Stimulated activated CD8-positive, alpha-beta memory T cell treated with anti-CD3 and anti-CD28 coated beads, Interleukin-7, amount 100 ng/mL, for 24 hours (primary cell): Measurements from ENCODE around the gene SLC39A3.

Experiments used
- DNase-seq: peaks from one replicate; pipeline ENCODE4 v3.0.0-alpha.2; 2020; ENCODE audit warnings: low read depth

Gene SLC39A3, protein sequence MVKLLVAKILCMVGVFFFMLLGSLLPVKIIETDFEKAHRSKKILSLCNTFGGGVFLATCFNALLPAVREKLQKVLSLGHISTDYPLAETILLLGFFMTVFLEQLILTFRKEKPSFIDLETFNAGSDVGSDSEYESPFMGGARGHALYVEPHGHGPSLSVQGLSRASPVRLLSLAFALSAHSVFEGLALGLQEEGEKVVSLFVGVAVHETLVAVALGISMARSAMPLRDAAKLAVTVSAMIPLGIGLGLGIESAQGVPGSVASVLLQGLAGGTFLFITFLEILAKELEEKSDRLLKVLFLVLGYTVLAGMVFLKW

DNA sequence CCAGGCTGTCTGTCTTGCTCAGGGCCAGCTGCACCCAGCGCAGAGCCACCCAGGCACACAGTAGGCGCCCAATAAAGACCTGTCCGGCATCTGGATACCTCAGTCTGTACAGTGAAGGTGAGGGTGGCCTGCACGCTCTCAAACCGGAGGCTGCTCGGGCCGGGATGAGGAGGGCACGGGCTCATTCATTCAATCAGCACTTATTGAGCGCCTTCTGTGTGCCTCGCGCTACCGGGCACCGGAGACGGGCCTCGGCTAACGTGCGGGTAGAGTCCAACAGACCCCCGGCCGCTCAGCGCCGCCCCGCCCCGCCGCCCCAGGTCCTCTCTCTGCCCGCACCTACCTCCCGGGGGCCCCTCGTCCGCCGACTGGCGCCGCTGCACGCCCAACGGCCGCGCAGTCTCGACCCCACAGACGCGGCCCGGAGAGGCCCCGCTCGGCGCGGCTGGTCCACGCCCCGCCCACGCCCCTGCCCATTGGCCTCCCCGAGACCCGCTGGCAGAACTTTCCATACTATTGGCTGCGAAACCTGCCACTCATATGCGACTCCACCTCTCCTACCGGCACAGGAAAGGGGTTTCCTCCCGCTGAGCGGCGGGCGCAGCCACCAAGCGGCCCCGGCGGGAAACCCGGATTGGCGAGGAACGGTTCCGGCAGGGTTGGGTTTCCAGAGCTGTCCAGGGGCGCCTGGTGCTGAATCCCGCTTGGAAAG is at the start of gene SLC39A3:
Gene SLC39A3 (minus strand): TSS at position 416 of the 712 bp plus-strand sequence. CDS start 2,760 bp downstream, outside the sequence.
- DNase-seq, result peak; percentile 99

DNA sequence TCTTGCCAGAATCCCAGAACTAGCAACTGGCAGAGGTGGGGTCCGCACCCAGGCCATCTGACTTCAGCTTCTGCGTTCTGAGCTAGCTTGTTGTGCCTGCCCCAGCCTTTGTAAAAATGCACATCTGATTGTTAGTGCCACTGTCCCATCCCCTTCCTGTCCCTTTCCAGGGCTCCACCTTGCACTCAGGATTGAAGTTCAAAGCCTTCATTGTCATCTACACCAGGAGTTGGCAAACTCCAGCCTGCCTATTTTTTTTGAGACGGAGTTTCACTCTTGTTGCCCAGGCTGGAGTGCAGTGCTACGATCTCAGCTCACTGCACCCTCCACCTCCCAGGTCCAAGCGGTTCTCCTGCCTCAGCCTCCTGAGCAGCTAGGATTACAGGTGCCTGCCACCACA is 48.4 kb upstream of the SLC39A3 start:
- DNase-seq, result no peak

DNA sequence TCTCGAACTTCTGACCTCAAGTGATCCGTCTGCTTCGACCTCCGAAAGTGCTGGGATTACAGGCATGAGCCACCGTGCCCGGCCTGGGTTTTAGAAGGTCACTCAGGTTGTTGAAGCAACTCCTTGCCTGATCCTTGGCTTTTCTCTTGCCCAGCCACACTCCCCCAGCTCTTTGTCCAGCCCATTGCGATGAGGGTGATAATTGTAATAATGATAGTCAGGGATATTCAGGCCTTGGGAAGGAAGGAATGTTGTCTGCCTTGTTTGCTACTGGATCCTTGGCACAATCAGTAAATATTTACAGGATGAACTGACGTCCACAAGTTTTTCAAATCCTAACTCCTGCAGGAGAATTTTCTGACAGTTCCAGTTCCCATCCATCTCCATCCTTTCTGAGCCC is 47.3 kb upstream of the SLC39A3 start:
- no peak for DNase-seq

DNA sequence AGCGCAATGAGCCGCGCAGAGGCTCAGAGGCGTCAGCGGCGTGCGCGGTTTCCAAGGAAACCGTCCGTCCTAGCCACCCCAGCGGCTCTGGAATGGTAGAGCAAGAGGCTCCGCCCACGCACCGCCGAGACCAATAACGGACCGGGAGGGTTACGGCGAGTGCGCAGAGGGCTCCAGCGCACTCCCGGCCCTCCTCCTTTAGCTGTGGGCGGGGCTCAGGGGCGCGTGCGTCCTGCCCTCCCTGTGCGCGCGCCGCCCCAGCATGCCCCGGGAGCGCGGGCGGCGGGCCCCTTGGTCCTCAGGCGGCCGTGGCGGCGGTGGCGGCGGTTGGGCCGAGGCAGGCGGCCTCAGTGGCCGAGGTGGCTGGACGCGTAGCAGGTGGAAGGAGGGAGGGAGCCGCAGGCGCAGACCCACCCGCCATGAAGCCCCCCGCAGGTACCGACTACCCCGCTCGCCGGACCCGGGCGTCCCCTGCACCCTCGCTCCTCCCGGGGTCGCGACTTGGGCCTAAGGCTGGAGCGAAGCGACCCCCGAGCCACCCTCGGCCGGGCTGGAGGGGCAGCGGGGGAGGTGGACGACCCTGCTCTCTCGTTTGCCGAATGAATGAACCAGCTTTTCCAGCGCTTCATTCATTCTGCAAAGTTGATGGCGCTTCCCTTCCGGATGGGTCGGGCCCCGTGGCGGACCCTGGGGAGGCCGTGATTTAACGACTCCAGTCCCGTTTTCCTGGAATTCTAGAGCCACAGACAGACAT is 45.6 kb upstream of the SLC39A3 start, which contains the start of gene THOP1:
Gene THOP1 (plus strand): TSS at position 260 of the 754 bp plus-strand sequence. CDS start 160 bp downstream, at position 420.
- DNase-seq, result peak; percentile 99

DNA sequence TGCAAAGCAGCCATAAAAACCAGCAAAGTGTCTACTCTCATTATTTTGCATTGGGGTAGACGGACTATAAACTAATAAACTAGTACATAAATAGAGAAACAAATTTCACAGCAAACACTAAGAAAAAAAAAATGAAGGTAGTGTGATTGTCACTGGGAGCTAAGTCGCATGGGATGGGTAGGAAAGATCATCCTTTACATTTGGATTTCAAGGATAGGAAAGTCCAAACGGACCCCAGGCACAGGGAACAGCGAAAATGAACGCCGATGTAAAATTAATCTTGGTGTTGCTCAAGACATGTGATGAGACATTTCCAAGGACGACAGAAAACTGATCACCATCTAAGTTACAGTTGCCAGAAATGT is 43.9 kb upstream of the SLC39A3 start:
- DNase-seq, result no peak

DNA sequence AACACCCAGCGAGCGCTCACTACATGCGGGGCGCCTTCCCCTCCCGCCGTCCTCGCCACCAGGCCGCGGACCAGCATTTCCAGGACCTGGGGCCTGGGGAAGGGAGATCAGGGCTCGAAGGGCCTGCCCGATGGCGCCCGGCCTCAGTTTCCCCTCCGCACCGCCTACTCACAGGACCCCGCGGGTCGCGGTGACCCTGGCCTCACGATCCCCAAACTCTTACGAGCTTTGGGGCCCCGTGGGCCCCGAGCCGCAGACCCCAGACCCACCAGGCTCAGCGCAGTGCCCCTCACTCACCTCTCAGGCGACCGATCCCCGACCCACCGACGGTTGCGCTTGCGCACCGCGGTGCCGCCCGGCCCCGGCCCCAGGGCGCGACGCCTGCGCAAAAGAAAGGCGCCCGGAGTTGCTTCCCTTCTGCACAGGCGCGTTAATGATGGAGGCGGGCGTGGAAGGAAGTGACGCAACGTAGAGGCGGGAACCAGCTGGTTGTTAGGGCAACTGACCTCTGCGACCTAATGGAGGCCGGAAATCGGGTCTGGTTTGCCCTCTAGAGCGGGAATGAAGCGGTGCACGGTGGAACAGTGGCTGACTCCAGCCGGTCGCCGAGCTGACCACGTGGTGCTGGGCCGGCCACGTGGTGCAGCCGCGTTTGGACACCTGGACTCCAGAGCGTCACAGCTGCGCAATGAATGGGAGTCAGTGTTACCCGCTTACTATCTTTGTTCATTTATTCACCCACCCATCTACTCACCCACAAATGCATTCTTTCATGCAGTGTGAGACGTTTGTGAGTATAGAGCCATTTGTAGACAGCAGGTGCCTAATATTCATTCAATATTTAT is 43.3 kb upstream of the SLC39A3 start, which contains the start of gene SGTA:
Gene SGTA (minus strand): TSS at position 338 of the 845 bp plus-strand sequence. CDS start 14,205 bp downstream, outside the sequence.
- peak; percentile 92 for DNase-seq

DNA sequence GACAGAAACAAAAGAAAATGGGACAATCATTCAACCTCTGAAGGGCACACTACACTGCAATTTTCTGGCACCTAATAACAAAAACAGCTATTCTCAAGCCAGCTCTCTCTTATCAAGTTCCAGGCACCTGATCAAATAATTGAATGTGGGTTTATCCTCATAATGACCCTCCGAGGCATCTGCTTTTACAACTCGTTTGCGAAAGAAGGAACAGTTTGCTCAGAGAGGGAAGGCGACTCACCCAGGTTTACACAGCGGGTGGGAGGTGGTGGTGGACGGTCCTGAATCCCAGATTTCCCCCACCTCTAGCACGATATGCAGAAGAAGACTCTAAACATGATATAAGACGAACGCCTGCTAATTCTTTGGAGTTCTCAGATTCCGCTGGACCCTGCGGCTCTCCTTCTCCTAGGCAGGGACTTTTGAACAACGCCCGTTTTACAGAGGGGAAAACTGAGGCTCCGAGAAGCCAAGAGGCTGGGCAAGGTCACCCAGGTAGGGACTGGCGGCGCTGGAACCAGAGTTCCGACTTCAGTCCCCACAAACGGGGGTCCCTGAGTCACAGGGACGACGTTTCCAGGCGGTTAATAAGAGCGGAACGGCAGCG is 42.6 kb upstream of the SLC39A3 start:
- peak; percentile 8 for DNase-seq

DNA sequence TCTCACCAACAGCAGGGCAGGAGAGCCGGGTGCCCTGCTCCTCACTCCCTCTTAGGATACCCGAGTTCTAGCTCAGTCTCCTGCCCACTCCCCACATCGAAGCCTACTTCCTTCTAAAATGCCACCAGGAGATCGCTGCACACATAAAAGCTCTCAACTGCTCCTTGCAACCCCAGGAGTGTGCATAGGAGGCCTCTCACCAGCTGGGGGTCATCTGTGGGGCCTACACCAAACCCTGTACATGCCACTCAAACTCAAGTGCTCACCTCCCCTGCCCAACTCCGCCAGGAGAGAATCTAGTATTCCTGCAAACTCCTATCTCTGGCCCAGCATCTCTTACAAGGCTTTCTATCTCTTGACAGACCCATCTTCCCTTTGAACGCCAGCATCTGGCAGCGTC is 40.5 kb upstream of the SLC39A3 start:
- no peak for DNase-seq

DNA sequence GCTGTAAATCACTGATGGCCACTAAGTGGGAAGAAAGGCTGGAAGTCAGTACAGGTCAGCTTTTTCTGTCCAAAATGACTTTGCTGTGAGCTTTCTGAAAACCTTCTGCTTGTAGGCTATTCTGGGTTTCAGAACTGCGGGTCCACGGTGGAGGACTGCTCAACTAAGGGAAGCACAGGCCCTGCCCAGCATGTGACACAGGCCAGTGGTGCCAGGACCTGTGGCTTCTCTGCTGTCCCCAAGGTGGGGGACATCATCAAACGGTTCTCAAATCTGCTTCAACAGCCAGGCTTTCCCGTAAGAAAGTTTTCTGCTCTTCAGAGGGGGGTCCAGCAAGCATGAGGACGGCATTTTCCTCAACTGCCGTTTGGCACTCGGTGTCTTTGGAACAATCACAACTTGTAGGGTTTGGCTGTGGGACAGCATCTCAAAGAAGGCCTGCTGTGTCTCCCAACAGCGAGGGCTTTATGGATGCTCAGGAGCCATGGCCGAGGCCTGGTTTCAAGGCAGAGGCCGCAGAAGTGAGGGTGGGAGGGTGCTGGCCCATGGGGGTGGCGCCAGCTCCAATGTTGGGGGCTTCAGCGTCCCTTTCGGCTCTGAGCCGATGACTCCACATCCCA is 39.4 kb upstream of the SLC39A3 start:
- no peak for DNase-seq

DNA sequence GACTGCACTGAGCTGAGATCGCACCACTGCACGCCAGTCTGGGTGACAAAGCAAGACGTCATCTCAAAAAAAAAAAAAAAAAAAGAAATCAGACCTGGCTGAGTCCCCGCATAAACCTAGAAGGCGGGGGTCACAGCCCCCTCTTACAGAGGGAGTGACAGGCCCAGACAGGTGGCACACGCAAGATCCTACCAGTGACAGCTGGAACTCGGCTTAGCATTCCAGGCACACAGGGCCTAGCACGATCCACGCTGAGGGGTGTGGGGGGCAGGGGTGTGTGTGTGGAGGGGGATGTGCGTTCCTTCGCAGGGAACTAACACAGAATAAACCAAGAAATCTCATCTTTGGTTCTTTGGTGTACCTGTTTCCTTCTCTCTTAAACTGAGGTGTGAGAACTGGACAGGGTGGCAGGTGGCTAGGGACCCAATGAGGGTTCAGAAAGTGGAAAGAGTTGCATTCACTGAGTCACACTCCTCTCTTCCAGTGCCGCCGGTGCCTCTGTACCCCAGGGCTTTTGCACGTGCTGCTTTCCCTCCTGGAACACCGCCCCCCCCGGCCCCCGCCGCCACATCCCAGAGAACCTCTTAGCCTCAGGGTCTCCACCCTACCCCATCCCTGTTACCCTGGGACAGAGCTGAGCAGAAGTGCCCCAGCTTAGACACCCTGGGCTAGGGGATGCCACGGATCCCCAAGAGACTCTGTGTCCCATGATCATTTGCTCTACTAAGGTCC is 38.3 kb upstream of the SLC39A3 start:
- no peak for DNase-seq

DNA sequence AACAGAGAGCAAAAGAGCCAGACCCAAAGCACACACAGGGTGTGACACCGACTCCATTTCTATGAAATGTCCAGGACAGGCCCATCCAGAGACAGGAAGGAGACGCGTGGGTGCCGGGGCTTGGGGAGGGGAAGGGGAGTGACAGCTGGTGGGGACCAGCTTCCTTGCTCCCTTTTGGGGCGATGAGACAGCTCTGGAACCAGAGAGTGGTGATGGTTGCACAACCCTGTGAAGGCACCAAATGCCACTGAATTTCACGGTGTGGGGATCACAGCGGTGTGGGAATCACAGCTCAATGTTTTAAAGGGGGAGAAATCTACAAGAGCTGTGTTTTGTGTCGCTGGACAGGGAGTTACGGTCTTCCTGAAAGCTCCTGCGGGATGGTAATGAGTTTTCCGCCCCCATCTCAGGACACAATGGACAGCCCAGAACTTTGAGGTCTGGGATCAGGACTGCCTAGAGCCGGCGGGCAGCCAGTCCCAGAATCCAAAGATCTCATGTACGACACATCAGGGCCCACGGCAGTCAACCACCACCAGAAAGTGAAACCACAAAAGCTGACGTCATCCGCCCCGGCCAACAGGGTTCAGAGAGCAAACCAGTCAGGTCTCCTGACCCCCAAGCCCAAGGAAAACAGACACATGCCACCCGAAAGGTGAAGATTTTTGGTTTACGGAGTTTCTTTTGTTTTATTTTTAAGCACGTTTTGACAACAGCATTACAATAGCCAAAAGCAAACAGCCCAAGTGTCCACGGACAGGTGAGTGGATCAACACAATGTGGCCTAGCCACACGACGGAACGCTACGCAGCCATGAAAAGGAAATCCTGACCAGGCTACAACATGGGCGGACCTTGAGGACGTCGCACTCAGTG is 36.0 kb upstream of the SLC39A3 start:
- DNase-seq, result peak; percentile 45

DNA sequence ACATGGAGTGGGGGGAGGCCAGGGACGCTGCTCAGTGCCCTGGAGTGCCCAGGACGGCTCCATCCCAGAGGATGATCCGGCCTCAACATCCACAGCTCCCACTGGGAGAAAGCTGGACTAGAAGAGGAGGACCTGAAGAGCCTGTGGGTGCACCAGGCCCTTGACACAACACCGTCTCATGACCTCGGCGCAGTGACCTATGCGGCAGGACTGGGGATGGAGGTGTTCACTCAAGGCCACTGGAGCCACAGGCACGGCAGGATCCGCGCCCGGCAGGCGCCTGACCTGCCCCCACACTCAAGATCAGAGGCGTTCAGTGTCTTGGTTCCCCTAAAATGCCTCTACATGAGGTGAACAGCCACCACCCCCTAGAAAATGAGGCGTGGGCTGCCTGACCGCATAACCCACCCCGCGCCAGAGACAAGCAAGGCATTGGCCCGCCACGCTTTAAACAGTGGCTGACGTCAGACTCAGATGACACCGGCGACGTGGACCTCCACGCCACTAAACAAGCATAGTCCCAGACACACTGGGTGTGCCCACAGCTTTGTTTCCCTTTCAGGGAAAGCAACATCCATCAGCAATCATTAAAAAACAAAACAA is 35.2 kb upstream of the SLC39A3 start:
- no peak for DNase-seq

DNA sequence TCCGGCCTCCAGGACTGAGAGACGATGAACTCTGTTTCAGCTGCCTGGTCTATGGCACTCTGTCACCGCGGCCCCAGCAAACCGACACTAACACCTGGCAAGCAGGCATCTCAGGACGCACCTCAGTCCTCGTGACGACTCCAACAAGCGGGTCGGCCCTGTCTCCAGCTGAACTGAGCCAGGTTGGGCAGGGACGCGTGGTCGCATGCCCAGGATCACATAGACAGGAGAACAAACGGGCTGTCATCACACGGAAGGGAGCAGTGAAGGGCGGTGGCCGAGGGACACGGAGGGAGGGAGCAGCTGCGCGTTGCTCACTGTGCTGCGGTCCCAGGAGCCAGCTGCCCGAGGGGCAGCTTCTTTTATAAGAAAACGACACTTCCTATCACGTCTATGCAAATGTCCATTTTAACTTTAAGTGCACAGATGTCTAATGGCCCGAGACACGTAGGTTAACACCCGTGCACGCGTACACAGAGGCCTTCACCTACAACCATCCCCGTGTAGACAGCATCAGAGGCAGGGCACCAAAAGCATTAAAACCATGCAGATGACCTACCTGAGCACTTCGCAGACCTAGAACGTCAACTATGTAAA is 34.4 kb upstream of the SLC39A3 start:
- DNase-seq, result no peak

DNA sequence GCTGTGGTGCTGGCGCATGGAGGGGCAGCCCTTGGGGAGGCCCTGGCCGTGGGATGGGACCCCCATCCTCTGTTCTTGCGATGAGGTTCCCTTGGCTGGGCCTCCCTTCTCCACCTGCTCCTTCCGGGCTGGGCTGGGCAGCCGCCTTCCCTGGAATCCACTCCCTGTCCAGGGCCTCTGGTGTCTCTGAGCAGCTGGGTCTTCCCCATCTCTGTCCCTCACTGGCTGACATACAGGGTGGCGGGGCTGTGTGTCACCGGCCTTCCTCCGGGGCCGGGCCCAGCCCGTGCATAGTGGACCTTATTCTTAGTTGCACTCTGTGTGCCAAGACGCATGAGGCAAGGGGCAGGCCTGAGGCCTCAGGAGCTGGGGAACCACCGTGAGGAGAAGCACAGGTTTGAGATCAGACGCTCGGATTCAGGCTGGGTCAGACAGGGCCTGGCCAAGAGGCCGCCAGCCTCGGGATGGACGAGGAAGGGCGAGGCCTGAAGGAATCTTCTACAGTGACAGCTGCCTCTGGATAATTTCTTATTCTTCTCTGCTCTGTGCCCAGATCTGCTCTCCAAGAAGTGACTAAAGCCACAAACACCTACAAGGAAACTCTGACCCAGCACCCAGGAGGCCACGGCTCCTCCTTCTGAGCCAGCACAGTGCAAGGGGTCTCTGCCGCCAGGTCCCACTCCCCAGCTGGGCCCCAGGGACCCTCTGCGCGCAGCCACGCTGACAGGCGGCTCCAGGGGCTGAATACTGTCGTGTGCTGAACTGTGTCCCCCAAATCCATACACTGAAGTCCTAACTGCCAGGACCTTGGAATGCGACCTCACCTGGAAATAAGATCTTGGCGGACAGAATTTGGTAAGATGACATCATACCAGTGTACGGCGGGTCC is 32.2 kb upstream of the SLC39A3 start:
- no peak for DNase-seq

DNA sequence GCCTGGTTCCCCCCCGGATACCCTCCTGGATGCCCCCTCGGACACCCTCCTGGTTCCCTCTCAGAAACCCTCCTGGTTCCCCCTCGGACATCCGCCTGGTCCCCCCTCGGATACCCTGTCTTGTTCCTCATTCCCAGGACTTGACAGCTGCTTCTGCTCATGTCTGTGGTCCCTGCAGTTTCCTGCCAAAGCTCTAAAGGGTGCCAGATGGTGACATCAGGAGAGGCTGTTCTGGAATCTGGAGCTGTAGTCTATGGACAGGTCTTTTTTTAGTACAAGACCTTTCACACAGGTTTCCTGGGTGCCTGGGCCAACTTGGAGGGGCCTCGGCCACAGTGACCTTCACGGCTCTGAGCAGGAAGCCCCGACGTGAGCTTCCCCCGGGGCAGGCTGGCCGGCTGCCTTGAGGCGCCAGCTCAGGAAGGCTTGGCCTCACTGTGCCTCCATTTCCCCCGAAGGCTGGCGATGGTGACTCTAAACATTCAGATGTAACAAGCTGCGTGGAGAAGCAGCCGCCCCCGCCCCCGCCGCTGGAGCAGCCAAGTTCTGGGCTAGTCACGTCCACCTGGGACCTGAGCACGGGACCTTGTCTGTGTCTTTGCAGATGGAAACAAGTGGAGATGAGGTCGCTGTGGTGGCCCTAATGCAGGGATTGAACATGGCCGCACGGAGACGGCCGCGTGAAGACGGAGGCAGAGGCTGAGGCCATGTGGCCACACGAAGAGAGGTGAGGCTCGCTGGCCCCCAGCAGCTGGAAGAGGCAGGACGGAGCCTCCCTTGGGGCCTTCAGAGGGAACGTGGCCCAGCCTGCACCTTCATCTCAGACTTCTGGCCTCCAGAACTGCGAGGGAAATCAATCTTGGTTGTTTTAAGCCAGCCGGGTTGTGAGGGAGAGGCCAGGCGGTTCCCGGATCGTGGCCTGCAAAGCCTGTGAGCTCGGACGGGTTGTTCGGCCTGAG is 30.5 kb upstream of the SLC39A3 start:
- DNase-seq, result no peak

DNA sequence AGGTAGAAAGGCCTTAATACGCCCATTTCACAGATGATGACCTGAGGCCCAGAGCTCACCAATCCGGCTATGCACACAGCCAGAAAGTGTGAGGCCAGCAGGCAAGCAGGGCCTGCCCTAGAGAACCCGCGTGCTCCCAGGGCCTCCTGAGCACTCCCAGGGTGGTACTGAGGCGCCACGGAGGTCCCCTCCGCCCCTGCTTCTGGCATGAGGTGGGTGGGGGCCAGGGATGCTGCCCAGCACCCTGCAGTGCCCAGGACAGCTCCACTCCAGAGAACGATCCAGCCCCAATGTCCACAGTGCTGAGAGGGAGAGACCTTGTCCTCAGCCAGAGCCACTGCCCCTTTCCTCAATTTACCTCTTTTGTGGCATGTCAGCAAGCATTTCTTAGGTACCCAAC is 29.4 kb upstream of the SLC39A3 start:
- no peak for DNase-seq
